ENCODE measurements around the gene NANOS1.

The NANOS1 gene

DNA sequence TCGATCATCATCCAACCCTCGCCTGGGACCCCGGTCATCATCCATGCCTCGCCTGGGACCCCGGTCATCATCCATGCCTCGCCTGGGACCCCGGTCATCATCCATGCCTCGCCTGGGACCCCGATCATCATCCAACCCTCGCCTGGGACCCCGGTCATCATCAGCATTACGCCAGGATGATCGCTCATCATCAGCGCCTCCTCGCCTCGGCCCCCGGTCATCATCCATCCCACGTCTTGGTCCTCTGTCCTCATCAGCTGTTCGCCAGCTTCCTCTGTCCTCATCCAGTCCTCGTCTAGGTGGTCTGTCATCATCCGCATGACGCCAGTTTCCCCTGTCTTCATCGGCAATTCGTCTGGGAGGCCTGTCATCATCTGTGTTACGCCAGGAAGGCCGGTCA lies 12.7 kb downstream of the NANOS1 start:
- no peak overlapping the region for H3K4me3 ChIP-seq (ENCODE audit: low read depth, low read length)

DNA sequence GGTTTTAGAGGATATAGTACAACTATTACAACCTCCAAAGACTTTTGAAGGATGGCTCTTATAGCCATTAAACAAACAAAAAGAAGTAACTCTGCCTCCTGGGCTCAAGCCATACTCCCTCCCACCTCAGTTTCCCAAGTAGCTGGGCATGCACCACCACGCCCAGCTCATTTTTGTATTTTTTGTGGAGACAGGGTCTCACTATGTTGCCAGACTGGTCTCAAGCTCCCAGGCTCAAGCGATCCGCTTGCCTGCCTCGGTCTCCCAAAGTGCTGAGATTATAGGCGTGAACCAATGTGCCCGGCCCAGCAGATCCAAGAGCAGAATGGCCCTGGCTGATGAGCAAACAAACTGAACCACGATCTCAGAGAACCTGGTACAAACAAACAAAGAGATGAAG lies 16.0 kb downstream of the NANOS1 start:
- H3K4me3 ChIP-seq (ENCODE audit: low read depth, low read length) = no peak overlapping the region
- TF ChIP-seq, protein P1, sequence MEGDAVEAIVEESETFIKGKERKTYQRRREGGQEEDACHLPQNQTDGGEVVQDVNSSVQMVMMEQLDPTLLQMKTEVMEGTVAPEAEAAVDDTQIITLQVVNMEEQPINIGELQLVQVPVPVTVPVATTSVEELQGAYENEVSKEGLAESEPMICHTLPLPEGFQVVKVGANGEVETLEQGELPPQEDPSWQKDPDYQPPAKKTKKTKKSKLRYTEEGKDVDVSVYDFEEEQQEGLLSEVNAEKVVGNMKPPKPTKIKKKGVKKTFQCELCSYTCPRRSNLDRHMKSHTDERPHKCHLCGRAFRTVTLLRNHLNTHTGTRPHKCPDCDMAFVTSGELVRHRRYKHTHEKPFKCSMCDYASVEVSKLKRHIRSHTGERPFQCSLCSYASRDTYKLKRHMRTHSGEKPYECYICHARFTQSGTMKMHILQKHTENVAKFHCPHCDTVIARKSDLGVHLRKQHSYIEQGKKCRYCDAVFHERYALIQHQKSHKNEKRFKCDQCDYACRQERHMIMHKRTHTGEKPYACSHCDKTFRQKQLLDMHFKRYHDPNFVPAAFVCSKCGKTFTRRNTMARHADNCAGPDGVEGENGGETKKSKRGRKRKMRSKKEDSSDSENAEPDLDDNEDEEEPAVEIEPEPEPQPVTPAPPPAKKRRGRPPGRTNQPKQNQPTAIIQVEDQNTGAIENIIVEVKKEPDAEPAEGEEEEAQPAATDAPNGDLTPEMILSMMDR (IDR thresholded peaks at IDR 0.05; ENCODE audit: borderline replicate concordance, insufficient read depth, low read depth, low read length) = no peak

More for the DNA sequence above, 12.7 kb downstream of the NANOS1 start:
- TF ChIP-seq, protein P1 (IDR thresholded peaks at IDR 0.05; ENCODE audit: borderline replicate concordance, insufficient read depth, low read depth, low read length) = no peak

DNA sequence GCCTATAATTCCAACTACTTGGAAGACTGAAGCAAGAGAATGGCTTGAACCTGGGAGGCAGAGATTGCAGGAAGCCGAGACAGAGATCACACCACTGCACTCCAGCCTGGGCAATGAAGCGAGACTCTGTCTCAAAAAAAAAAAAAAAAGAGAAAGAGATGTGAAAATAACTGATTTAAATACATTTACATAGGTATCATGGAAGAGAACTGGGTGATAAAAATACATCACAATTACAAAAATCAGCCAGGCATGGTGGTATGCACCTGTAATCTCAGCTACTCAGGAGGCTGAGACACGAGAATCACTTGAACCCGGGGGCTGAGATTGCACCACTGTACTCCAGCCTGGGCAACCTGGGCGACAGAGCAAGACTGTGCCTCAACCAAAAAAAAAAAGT lies 19.8 kb downstream of the NANOS1 start:
- TF ChIP-seq, protein P1 (IDR thresholded peaks at IDR 0.05; ENCODE audit: borderline replicate concordance, insufficient read depth, low read depth, low read length) = no peak
- H3K4me3 ChIP-seq (ENCODE audit: low read depth, low read length) = no peak overlapping the region

DNA sequence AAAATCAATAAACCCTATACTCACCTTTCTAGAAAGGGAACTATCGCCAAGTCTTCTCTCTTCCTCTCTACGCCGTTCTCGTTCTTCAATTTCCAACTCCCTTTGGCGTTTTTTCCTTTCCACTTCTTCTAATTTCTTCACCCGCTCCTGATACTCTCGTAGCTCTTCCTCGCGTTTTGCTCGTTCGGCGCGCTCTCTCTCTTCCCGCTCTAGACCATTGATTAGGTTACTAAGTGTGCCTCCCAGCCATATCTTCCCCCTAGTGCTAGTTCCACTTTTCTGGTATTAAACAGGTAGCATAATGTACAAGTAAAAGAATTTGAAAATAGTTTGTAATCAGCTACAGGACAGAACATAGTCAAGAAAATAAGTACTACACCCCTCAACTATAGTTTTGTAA lies 20.3 kb downstream of the NANOS1 start:
- TF ChIP-seq, protein P1 (IDR thresholded peaks at IDR 0.05; ENCODE audit: borderline replicate concordance, insufficient read depth, low read depth, low read length) = no peak
- no peak overlapping the region for H3K4me3 ChIP-seq (ENCODE audit: low read depth, low read length)

DNA sequence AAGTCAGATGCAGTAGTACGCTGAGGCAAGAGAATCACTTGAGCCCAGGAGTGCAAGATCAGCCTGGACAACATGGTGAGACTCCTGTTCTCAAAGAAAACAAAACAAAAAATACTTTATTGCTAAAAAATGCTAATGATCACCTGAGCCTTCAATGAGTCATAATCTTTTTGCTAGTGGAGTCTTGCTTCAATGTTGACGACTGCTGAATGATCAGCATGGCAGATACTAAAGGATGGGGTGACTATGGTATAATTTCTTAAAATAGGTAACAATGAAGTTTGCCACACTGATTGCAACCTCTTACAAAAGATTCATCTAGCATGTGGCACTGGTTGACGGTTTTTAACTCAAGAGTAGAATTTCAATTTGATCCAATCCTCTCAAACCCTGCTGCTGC lies 22.3 kb downstream of the NANOS1 start:
- TF ChIP-seq, protein P1 (IDR thresholded peaks at IDR 0.05; ENCODE audit: borderline replicate concordance, insufficient read depth, low read depth, low read length) = no peak
- no peak overlapping the region for H3K4me3 ChIP-seq (ENCODE audit: low read depth, low read length)

DNA sequence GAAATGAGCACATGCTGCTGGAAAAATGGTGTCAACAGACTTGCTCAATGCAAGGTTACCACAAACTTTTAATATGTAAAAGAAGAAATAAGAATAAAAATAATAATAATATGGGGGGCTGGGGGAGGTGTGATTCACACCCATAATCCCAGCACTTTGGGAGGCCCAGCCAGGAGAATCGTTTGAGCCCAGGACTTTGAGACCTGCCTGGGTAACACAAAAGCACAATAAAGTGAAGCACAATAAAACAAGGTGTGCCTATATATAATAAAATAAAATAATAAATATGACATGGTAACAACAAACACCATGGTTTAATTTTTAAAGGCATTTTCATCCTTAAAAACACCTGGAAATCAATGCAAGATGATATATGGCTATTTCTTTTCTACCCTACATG lies 26.0 kb downstream of the NANOS1 start:
- no peak overlapping the region for H3K4me3 ChIP-seq (ENCODE audit: low read depth, low read length)
- TF ChIP-seq, protein P1 (IDR thresholded peaks at IDR 0.05; ENCODE audit: borderline replicate concordance, insufficient read depth, low read depth, low read length) = no peak

DNA sequence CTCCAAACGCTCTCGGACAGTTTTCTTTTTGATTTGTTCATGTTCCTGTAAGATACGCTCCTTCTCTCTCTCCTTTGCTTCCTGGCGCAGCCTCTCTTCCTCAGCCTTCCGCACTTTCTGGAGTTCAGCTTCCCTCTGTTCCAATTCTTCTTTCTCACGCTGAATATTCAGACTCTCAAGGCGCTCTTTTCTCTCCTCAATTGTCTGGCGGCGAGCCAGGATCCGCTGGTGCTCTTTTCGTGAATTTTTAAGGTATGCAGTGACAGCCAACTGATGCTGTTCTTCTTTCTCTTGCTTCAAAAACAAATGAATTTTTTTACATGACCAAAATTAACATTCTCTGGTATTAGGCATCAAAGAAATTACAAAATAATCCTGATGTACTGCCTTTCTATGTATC lies 28.5 kb downstream of the NANOS1 start:
- H3K4me3 ChIP-seq (ENCODE audit: low read depth, low read length) = no peak overlapping the region
- TF ChIP-seq, protein P1 (IDR thresholded peaks at IDR 0.05; ENCODE audit: borderline replicate concordance, insufficient read depth, low read depth, low read length) = no peak
